Sciatic nerve (tissue), 2 donors: ENCODE measurements around the gene TSPYL4. TPM values are rescaled to one million over a fixed set of nuclear protein-coding genes. Genes with fewer than 3 reads are reported as not detected.
A peak's percentile ranks its signal among the peaks of the same experiment; 100 is the strongest.

ENCODE experiments used
- ATAC-seq: fragments of 200-7000 bp; cut with Tn5 transposase; one replicate; pipeline ENCODE4 v1.9.1; 2020; ENCODE audit warnings: mild to moderate bottlenecking, moderate library complexity
- DNase-seq: peaks from one replicate; pipeline ENCODE4 v3.0.0-alpha.2; 2020; ENCODE audit warnings: low spot score
- intact Hi-C: fragments of 100-400 bp; cut with DNase I; formaldehyde crosslinking; loops from one replicate; pipeline ENCODE4 v1.14.2; 2022
- total RNA-seq: library from RNA; stranded (reverse); fragmentation: NEBNext Ultra II Directional; extraction: Animal tissue kit (Norgen Biotek cat#: 25700); gene quantifications from one replicate; pipeline ENCODE4 v1.2.1, GENCODE V29; 2021
- donor health status: DM: no; HTN: no; CAD: no.
- donor health status: DM: no; HTN: no; CAD: no.

Gene TSPYL4
- total RNA-seq, 1 donor from 2014 or later, result 26.5 TPM

GRCh38 chr6:116278481-116278829, 24.6 kb upstream of the TSPYL4 start:
- no peak for DNase-seq
- intact Hi-C loops, result loop anchor here (5.0 kb wide), 1 partner anchor 294 kb away; the partner anchor contains the start of gene RWDD1
- ATAC-seq, result no peak

- no peak for DNase-seq
- intact Hi-C loops, result loop anchor here (5.0 kb wide), 1 partner anchor 295 kb away; the partner anchor contains the start of gene RWDD1
- ATAC-seq, result no peak
Measured at GRCh38 chr6:116277124-116277523, 23.2 kb upstream of the TSPYL4 start.

- intact Hi-C loops, result no loop called here
- no peak for ATAC-seq
- DNase-seq, result no peak
Measured at GRCh38 chr6:116271149-116271708, 17.4 kb upstream of the TSPYL4 start.

GRCh38 chr6:116268589-116269293, 14.9 kb upstream of the TSPYL4 start:
- DNase-seq, result no peak
- ATAC-seq, result peak; percentile 70
- intact Hi-C loops, result no loop called here

GRCh38 chr6:116267836-116268588, 14.1 kb upstream of the TSPYL4 start:
- intact Hi-C loops, result no loop called here
- no peak for DNase-seq
- no peak for ATAC-seq

- ATAC-seq (no peak), DNase-seq (no peak)
- intact Hi-C loops, result no loop called here
Measured at GRCh38 chr6:116266803-116267202, 12.9 kb upstream of the TSPYL4 start.

GRCh38 chr6:116265041-116265829, 11.4 kb upstream of the TSPYL4 start:
- DNase-seq, result no peak
- peak; percentile 28 for ATAC-seq
- intact Hi-C loops, result no loop called here

GRCh38 chr6:116263353-116263752, 9.5 kb upstream of the TSPYL4 start:
- intact Hi-C loops, result no loop called here
- DNase-seq (no peak), ATAC-seq (no peak)

GRCh38 chr6:116258520-116258919, 4.6 kb upstream of the TSPYL4 start:
- DNase-seq (no peak), ATAC-seq (no peak)
- intact Hi-C loops, result no loop called here

GRCh38 chr6:116256694-116257093, 2.8 kb upstream of the TSPYL4 start:
- no peak for ATAC-seq
- DNase-seq, result no peak
- intact Hi-C loops, result no loop called here

GRCh38 chr6:116255246-116255800, 1.4 kb upstream of the TSPYL4 start:
- ATAC-seq (no peak), DNase-seq (no peak)
- intact Hi-C loops, result no loop called here

- intact Hi-C loops, result no loop called here
- DNase-seq (no peak), ATAC-seq (no peak)
Measured at GRCh38 chr6:116254297-116255056, 602 bp upstream of the TSPYL4 start.

GRCh38 chr6:116253188-116253504, 729 bp downstream of the TSPYL4 start:
- no peak for ATAC-seq
- no peak for DNase-seq
- intact Hi-C loops, result no loop called here

- DNase-seq (no peak), ATAC-seq (no peak)
- intact Hi-C loops, result no loop called here
Measured at GRCh38 chr6:116251568-116252384, 2.1 kb downstream of the TSPYL4 start.

GRCh38 chr6:116248577-116248976, 5.3 kb downstream of the TSPYL4 start:
- intact Hi-C loops, result no loop called here
- DNase-seq (no peak), ATAC-seq (no peak)

- no peak for DNase-seq
- intact Hi-C loops, result no loop called here
- no peak for ATAC-seq
Measured at GRCh38 chr6:116247285-116247684, 6.6 kb downstream of the TSPYL4 start.

GRCh38 chr6:116246089-116246488, 7.8 kb downstream of the TSPYL4 start:
- DNase-seq, result no peak
- intact Hi-C loops, result no loop called here
- no peak for ATAC-seq

- no peak for DNase-seq
- ATAC-seq, result no peak
- intact Hi-C loops, result no loop called here
Measured at GRCh38 chr6:116244284-116244683, 9.6 kb downstream of the TSPYL4 start.
